Measurements from ENCODE around the gene VSTM1.

VSTM1 gene

DNA sequence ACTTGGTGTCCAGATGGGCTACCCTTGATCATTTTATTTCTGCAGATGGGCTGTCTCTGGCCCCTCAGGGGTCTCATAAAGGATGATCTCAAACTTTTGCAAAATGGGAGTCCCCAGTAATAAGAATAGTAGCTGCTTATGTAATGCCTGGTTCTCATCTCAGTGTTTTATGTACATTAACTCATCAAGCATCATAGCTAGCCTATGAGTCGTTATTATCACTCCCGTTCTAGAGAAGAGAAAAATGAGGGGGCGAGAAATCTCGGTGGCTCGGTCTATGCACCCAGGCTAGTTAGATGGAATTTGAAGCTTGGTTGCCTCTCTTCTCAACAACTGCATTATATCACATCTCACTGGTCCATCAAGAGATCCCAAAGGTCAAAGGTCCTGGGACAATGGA is 68.9 kb downstream of the VSTM1 start:
- H3K27ac ChIP-seq = no peak overlapping the region
- peaks cover 0 to 10% of the 10 kb centered on the region in 2 experiments for H3K4me1 ChIP-seq (ENCODE audit: control insufficient read depth in 1 of 2, insufficient read depth in 1 of 2, low read depth in 1 of 2, low read length in 1 of 2)
- no peak overlapping the region for H3K4me3 ChIP-seq (ENCODE audit: low read depth in 1 of 2, low read length in 1 of 2)
- H3K36me3 ChIP-seq = no peaks in the 10 kb centered on the region
- H3K27me3 ChIP-seq = peaks cover 96% of the 10 kb centered on the region
- H3K9me3 ChIP-seq = no peaks in the 10 kb centered on the region
- TF ChIP-seq, protein P1, sequence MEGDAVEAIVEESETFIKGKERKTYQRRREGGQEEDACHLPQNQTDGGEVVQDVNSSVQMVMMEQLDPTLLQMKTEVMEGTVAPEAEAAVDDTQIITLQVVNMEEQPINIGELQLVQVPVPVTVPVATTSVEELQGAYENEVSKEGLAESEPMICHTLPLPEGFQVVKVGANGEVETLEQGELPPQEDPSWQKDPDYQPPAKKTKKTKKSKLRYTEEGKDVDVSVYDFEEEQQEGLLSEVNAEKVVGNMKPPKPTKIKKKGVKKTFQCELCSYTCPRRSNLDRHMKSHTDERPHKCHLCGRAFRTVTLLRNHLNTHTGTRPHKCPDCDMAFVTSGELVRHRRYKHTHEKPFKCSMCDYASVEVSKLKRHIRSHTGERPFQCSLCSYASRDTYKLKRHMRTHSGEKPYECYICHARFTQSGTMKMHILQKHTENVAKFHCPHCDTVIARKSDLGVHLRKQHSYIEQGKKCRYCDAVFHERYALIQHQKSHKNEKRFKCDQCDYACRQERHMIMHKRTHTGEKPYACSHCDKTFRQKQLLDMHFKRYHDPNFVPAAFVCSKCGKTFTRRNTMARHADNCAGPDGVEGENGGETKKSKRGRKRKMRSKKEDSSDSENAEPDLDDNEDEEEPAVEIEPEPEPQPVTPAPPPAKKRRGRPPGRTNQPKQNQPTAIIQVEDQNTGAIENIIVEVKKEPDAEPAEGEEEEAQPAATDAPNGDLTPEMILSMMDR (IDR thresholded peaks at IDR 0.05) = no peak

DNA sequence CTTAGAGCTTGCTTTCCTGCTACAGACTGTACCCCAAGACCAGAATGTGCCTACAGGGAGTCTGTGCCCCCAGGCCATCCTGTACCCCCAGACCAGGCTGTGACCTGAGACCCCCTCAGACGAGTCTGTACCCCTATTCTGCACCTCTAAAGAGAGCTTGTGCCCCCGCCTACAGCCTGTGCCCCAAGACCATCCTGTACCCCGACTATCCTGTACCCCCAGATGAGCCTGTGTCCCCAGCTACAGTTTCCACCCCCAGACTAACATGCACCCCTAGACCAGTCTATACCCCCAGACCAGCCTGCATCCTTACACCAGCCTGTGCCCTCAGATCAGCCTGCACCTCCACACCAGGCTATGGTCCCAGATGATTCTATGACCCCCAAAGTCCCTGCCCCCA is 70.2 kb downstream of the VSTM1 start:
- H3K27me3 ChIP-seq = peaks cover 96% of the 10 kb centered on the region
- TF ChIP-seq, protein P1 (IDR thresholded peaks at IDR 0.05) = no peak

DNA sequence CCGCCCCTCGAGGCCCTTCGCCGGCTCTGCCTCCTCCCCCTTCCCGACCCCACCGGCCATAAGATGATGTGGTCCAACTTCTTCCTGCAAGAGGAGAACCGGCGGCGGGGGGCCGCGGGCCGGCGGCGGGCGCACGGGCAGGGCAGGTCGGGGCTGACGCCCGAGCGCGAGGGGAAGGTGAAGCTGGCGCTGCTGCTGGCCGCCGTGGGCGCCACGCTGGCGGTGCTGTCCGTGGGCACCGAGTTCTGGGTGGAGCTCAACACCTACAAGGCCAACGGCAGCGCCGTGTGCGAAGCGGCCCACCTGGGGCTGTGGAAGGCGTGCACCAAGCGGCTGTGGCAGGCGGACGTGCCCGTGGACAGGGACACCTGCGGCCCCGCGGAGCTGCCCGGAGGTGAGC is 70.9 kb downstream of the VSTM1 start:
- TF ChIP-seq, protein P1 (IDR thresholded peaks at IDR 0.05) = no peak
- no peak overlapping the region for H3K4me3 ChIP-seq (ENCODE audit: low read depth in 1 of 2, low read length in 1 of 2)
- peaks cover 96% of the 10 kb centered on the region for H3K27me3 ChIP-seq
- H3K4me1 ChIP-seq (ENCODE audit: control insufficient read depth in 1 of 2, insufficient read depth in 1 of 2, low read depth in 1 of 2, low read length in 1 of 2) = peaks cover 0 to 10% of the 10 kb centered on the region in 2 experiments
- H3K27ac ChIP-seq = no peak overlapping the region
- H3K36me3 ChIP-seq = no peaks in the 10 kb centered on the region
- no peaks in the 10 kb centered on the region for H3K9me3 ChIP-seq

More for the DNA sequence above, 70.2 kb downstream of the VSTM1 start:
- peaks cover 0 to 10% of the 10 kb centered on the region in 2 experiments for H3K4me1 ChIP-seq (ENCODE audit: control insufficient read depth in 1 of 2, insufficient read depth in 1 of 2, low read depth in 1 of 2, low read length in 1 of 2)
- no peaks in the 10 kb centered on the region for H3K36me3 ChIP-seq
- H3K27ac ChIP-seq = no peak overlapping the region
- no peak overlapping the region for H3K4me3 ChIP-seq (ENCODE audit: low read depth in 1 of 2, low read length in 1 of 2)
- no peaks in the 10 kb centered on the region for H3K9me3 ChIP-seq

DNA sequence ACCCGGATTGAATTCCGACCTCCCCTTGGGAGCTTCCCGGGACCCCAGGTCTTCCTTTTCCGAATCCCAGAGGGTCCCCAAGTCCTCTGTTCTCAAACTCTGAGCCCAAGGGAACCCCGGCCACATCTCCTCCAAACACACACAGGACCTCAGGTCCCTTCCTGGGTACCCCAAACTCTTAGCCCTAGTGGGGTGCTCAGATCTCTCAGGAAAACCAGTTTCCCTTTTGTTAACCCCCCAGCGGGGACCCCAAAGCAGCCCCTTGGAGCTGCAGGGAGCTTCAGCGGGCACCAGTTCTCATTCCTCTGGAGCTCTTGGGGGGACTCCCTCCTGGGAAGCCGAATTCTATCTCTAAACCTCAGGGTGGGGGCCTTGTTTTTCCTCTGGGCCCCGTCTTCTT is 71.5 kb downstream of the VSTM1 start:
- Histone ChIP-seq H3K27me3 (peaks cover 96% of the 10 kb centered on the region), H3K4me1 (ENCODE audit: control insufficient read depth in 1 of 2, insufficient read depth in 1 of 2, low read depth in 1 of 2, low read length in 1 of 2) (peaks cover 0 to 10% of the 10 kb centered on the region in 2 experiments), H3K4me3 (ENCODE audit: low read depth in 1 of 2, low read length in 1 of 2) (no peak overlapping the region), H3K36me3 (no peaks in the 10 kb centered on the region), H3K9me3 (no peaks in the 10 kb centered on the region), H3K27ac (no peak overlapping the region)
- TF ChIP-seq, protein P1 (IDR thresholded peaks at IDR 0.05) = no peak

DNA sequence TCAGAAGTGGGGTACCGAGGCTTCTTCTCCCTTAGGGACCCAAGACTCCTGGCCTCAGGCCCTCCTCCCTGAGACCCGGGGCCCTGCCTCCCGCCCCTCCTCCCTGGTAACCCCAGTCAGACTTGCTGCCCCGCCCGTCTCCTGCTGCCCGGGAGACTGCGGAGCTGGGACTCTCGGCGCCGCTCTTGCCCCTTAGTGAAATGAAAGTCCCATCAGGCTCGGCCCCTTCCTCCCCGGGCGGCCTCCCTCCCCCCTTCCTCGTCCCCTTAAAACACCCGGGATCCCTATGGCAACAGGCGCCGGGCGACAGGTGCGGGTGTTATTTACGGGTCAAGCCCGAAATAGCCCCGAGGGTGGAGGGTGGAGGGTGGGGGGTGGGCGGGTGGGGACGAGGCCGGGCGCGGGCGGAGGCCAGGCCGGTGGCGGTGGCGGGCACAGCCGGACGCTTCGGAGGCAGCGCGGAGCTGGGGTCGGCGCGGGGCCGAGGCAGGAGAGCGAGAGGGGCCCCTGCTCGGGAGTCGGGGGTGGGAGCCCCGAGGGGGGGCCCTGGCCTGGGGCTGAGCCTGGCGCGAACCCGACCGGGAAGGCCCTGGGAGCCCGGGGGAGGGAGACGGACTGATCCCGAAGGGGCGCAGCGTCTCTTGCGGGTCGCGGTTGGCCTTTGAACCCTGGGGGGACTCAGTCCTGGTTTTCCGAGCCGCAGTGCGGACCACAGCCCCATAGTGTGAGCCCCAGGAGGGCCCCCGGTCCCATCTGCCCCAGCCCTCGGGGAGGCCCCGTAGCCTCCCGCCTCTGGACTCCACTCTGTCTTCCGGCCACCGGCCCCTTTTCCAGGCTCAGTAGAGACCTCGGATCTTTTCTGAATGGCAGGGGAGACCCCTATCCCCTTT is 72.2 kb downstream of the VSTM1 start, which contains the start of gene CACNG6:
TSS of gene CACNG6 (plus strand) at position 414 of the 890 bp plus-strand sequence. CDS start 1,241 bp downstream, outside the sequence.
- Histone ChIP-seq H3K36me3 (no peaks in the 10 kb centered on the region), H3K9me3 (no peaks in the 10 kb centered on the region), H3K4me1 (ENCODE audit: control insufficient read depth in 1 of 2, insufficient read depth in 1 of 2, low read depth in 1 of 2, low read length in 1 of 2) (peaks cover 0 to 10% of the 10 kb centered on the region in 2 experiments), H3K27me3 (peaks cover 96% of the 10 kb centered on the region), H3K4me3 (ENCODE audit: low read depth in 1 of 2, low read length in 1 of 2) (peak within 1 kb of the TSS in 1 of 2 experiments; percentile 49), H3K27ac (no peak within 1 kb of the TSS)
- TF ChIP-seq, protein P1 (IDR thresholded peaks at IDR 0.05) = no peak
